A549 (cell line): ENCODE measurements around the gene SCG5. TPM values are rescaled to one million over a fixed set of nuclear protein-coding genes. Genes with fewer than 3 reads are reported as not detected.
"Not testable (repeated sequence)": the region's sequence is repeated elsewhere in the genome, so short reads cannot be mapped to it uniquely, and the experiment has no call there.

ENCODE experiments used
- ATAC-seq, 2 experiments: fragments of 200-7000 bp in 1 of 2; fragments of >200 bp in 1 of 2; cut with Nextera tagmentation in 1 of 2; cut with Tn5 transposase in 1 of 2; 3 replicates each; pipeline versions ENCODE4 v1.8.0 to v1.9.1; 2018 to 2020; ENCODE audit warnings: mild to moderate bottlenecking in 1 of 2, moderate library complexity in 1 of 2
- CTCF ChIA-PET: fragments of 300-600 bp; sonication (Branson Sonifier 250); formaldehyde crosslinking; extraction: SDS; loops from one replicate; lab custom pipeline; 2021; ENCODE audit warnings: antibody characterized with exemption, inconsistent platforms; lab: Yijun Ruan, JAX
- POLR2A ChIA-PET: fragments of 350-600 bp; formaldehyde crosslinking; extraction: SDS; loops from one replicate; lab custom pipeline; 2021; ENCODE audit warnings: antibody characterized with exemption, inconsistent platforms; lab: Yijun Ruan, JAX
- DNase-seq, 2 experiments: peaks; one replicate each; pipeline versions ENCODE4 v3.0.0 to v3.0.0-alpha.2; 2011 to 2016; ENCODE audit warnings: low read depth in 1 of 2, low spot score in 1 of 2
- FAIRE-seq: peaks from 2 replicates; lab custom pipeline; 2011; peaks lifted over from hg19 to GRCh38; lab: Jason Lieb, UNC
- H3K27ac ChIP-seq, 2 experiments: fragments of >200 bp; sonication (Bioruptor Twin); formaldehyde crosslinking; 3 replicates each; pipeline ENCODE4 v1.5.1; 2016 to 2017
- H3K4me1 ChIP-seq: fragments of >200 bp; sonication (Bioruptor Twin); formaldehyde crosslinking; 3 replicates; pipeline ENCODE4 v1.6.1; 2016
- H3K4me2 ChIP-seq: fragments of >200 bp; sonication (Bioruptor Twin); formaldehyde crosslinking; 3 replicates; pipeline ENCODE4 v1.6.1; 2016
- H3K4me3 ChIP-seq: fragments of >200 bp; sonication (Bioruptor Twin); formaldehyde crosslinking; 3 replicates; pipeline ENCODE4 v1.5.1; 2016
- H3K9me3 ChIP-seq: fragments of >200 bp; sonication (Bioruptor Twin); formaldehyde crosslinking; 3 replicates; pipeline ENCODE4 v1.6.1; 2016
- CBX8 ChIP-seq: fragments of 200-600 bp; sonication (generic); IDR thresholded peaks from 2 replicates; pipeline ENCODE4 v1.6.1; 2016
- CEBPB ChIP-seq, 2 experiments: fragments of >200 bp in 1 of 2; sonication (Bioruptor Twin) in 1 of 2; formaldehyde crosslinking in 1 of 2; IDR thresholded peaks; 2 replicates each; pipeline ENCODE4 v1.6.1; 2012 to 2016
- EHMT2 ChIP-seq: fragments of 200-600 bp; sonication (generic); IDR thresholded peaks from 2 replicates; pipeline ENCODE4 v1.6.1; 2016; ENCODE audit warnings: antibody characterized with exemption, low read depth, mild to moderate bottlenecking, moderate library complexity
- ESRRA ChIP-seq: fragments of 150-350 bp; IDR thresholded peaks from 2 replicates; pipeline ENCODE4 v1.6.1; 2014; ENCODE audit warnings: mild to moderate bottlenecking, low read length, borderline replicate concordance
- HDAC2 ChIP-seq: fragments of 200-600 bp; sonication (generic); IDR thresholded peaks from 2 replicates; pipeline ENCODE4 v1.6.1; 2016
- JUN ChIP-seq, 2 experiments: fragments of >200 bp; sonication (Bioruptor Twin); formaldehyde crosslinking; IDR thresholded peaks; 2 replicates in 1 of 2; 3 replicates in 1 of 2; pipeline ENCODE4 v1.6.1; 2016 to 2017
- JUNB ChIP-seq: fragments of >200 bp; sonication (Bioruptor Twin); formaldehyde crosslinking; IDR thresholded peaks from 2 replicates; pipeline ENCODE4 v1.6.1; 2016
- KDM5A ChIP-seq: fragments of 200-600 bp; sonication (generic); IDR thresholded peaks from 2 replicates; pipeline ENCODE4 v1.6.1; 2016; ENCODE audit warnings: antibody characterized with exemption, mild to moderate bottlenecking
- MAFK ChIP-seq: fragments of 450-650 bp; IDR thresholded peaks from 2 replicates; pipeline ENCODE4 v1.6.1; 2014; ENCODE audit not compliant: partially characterized antibody
- MYC ChIP-seq: IDR thresholded peaks from 2 replicates; pipeline ENCODE4 v1.6.1; 2012; ENCODE audit warnings: mild to moderate bottlenecking, inconsistent platforms, low read length, improper control_type of control experiment, borderline replicate concordance
- NFE2L2 ChIP-seq: fragments of 150-350 bp; conservative IDR thresholded peaks from 2 replicates; pipeline ENCODE4 v1.6.1; 2014; ENCODE audit warnings: low read length
- POLR2A ChIP-seq: IDR thresholded peaks from 2 replicates; pipeline ENCODE4 v1.6.1; 2012; ENCODE audit warnings: mild to moderate bottlenecking, low read length
- RARB ChIP-seq: fragments of 250-450 bp; sonication (Bioruptor Pico); IDR thresholded peaks from 2 replicates; pipeline ENCODE4 v1.8.0; 2021; ENCODE audit warnings: mild to moderate bottlenecking, moderate library complexity
- RCOR1 ChIP-seq: fragments of 150-350 bp; IDR thresholded peaks from 2 replicates; pipeline ENCODE4 v1.6.1; 2014; ENCODE audit warnings: antibody characterized with exemption, low read length, low read depth
- TFCP2L1 ChIP-seq: fragments of 250-450 bp; sonication (Bioruptor Pico); IDR thresholded peaks from 2 replicates; pipeline ENCODE4 v1.5.0; 2021; ENCODE audit warnings: mild to moderate bottlenecking
- ZSCAN20 ChIP-seq: fragments of 250-450 bp; sonication (Bioruptor Pico); IDR thresholded peaks from 2 replicates; pipeline ENCODE4 v1.8.0; 2022; ENCODE audit warnings: mild to moderate bottlenecking, moderate library complexity
- WGBS: methylation state at CpG from one replicate; pipeline ENCODE4 v1.1.6; 2017; ENCODE audit errors: missing lambda C conversion rate; 5-methylcytosine and 5-hydroxymethylcytosine counted together
- polyA plus RNA-seq, 4 experiments: library from polyadenylated mRNA; depleted of rRNA in 3 of 4; stranded (reverse); fragments of >200 nt; fragmentation: RNase III in 1 of 4; extraction: RNeasy Plus Mini Kit Qiagen cat#74134 plus additional on column Dnase treatment in 1 of 4; gene quantifications; 2 replicates in 3 of 4; 3 replicates in 1 of 4; pipeline ENCODE4 v1.2.3, GENCODE V29; 2011 to 2017
- TF ChIP-seq, protein P1 (sequence below): IDR thresholded peaks from 2 replicates; pipeline ENCODE4 v1.6.1; 2012
- TF ChIP-seq, protein P2 (sequence below): IDR thresholded peaks from 2 replicates; pipeline ENCODE4 v1.6.1; 2012; ENCODE audit warnings: low read depth, borderline replicate concordance
- TF ChIP-seq, protein P3 (sequence below): fragments of >200 bp; sonication (Bioruptor Twin); formaldehyde crosslinking; IDR thresholded peaks from 3 replicates; pipeline ENCODE4 v1.6.1; 2016
- TF ChIP-seq, protein P4 (sequence below): fragments of >200 bp; sonication (Bioruptor Twin); formaldehyde crosslinking; IDR thresholded peaks from 3 replicates; pipeline ENCODE4 v1.5.1; 2016
- TF ChIP-seq, protein P5 (sequence below): fragments of 450-650 bp; IDR thresholded peaks from 2 replicates; pipeline ENCODE4 v1.6.1; 2014; ENCODE audit warnings: antibody characterized with exemption

SCG5 gene
- polyA plus RNA-seq, 2 of the 4 experiments (the other 2 are of a cell fraction): 1.4 to 9.4 TPM

DNA sequence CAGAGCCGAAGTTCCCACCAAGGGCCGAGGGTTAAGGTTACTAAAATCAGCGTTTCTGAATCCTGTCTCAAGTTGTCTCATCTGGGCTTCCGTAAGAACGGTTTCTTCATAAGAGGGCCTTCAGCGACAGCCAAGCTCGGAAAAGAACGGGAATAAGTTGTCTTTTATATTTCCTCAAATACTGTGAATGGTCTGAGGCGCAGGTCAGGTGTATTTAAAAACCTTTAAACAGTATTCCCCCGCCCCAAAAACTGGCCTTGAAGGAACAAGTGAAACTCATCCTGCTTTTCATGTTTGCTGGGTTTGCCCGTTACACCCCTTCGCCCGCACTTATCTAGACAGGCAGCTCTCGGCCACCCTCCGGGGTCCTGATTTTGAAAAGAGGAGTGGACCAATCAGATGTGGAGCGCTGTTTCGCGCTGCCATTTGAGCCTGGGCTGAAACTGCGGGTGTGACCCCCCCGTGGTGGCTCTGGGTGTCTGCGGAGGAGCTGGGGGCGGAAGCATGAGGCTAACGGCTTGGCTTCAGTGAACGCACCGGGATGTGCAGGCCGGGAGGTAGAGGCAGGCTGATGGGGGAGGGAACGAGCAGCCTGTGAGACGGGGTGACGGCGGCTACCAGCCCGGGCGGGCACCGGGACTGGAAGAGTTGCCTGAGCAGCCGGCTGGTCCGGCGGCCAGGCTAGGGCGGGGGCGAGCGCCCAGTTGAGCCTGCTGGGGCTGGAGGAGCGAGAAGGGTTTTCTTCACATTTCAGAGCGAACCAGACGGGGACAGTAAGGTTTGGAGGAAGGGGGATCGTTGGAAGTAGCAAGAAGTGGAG lies 26.2 kb upstream of the SCG5 start, which contains the start of gene ARHGAP11A:
ARHGAP11A (plus strand) TSS at position 454 of the 820 bp plus-strand sequence. CDS start 708 bp downstream, outside the sequence.
- POLR2A ChIA-PET: interaction anchor here (0.5 to 0.6 kb wide), 3 partner anchors 274 to 1989 kb away, joined by 4 to 7 read pairs (median 7); partner anchors contain the start of gene ARHGAP11B

DNA sequence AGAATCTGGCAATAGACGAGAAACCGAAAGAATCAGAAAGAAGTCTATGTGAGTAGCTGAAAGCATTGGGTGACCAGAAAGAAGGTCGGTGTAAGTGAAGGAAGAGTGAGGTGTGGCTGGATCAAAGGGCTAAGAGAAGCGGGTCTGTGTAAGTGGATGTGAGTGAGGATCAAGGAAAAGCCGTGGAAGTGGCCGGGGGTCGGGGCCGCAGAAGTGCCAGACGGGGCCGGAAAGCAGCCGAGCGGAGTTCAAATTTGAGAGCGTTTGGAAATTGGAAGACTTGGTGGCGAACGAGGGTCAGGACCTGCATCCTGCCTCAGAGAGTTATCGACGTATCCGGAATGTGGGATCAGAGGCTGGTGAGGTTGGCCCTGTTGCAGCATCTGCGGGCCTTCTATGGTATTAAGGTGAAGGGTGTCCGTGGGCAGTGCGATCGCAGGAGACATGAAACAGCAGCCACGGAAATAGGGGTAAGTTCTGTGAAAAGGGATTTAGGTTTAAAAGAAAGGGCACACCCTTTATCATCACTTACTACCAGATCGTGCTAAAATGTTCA lies 25.6 kb upstream of the SCG5 start:
- H3K27ac ChIP-seq: peak overlapping the region; percentile 77 to 92
- CTCF ChIA-PET, DNase-seq, H3K9me3 ChIP-seq, FAIRE-seq: not testable (repeated sequence)
- under 1% methylated on average over 24 of the region's 24 CpGs for WGBS
- peak; percentile 51 to 60 for ATAC-seq
- POLR2A ChIA-PET: interaction anchor here (0.6 kb wide), 1 partner anchor 1312 kb away, joined by 4 read pairs; no protein-coding TSS in a partner anchor
- H3K4me1 ChIP-seq: peaks cover 13% of the 10 kb centered on the region; the same call in 2 of the 3 replicates
- H3K4me3 ChIP-seq: peak overlapping the region; percentile 87
- H3K4me2 ChIP-seq: peak overlapping the region; percentile 93

More for the DNA sequence above, 26.2 kb upstream of the SCG5 start, which contains the start of gene ARHGAP11A:
- Histone ChIP-seq H3K4me3 (peak within 1 kb of the TSS; percentile 87), H3K4me1 (peaks cover 13% of the 10 kb centered on the region; the same call in 2 of the 3 replicates), H3K4me2 (peak within 1 kb of the TSS; percentile 95)
- peak; percentile 52 to 96 for DNase-seq
- TF ChIP-seq, protein P1, sequence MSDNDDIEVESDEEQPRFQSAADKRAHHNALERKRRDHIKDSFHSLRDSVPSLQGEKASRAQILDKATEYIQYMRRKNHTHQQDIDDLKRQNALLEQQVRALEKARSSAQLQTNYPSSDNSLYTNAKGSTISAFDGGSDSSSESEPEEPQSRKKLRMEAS: peak; percentile 60
- TF ChIP-seq KDM5A (peak; percentile 62), JUN (IDR thresholded peaks at IDR 0.05) (peak in 1 of 2 experiments; percentile 61; a peak in 3 of 5 replicates), CEBPB (IDR thresholded peaks at IDR 0.05) (peak; percentile 44 to 80; a peak in 3 of 4 replicates), MYC (peak; percentile 24; the same call in 1 of the 2 replicates)
- TF ChIP-seq, protein P2, sequence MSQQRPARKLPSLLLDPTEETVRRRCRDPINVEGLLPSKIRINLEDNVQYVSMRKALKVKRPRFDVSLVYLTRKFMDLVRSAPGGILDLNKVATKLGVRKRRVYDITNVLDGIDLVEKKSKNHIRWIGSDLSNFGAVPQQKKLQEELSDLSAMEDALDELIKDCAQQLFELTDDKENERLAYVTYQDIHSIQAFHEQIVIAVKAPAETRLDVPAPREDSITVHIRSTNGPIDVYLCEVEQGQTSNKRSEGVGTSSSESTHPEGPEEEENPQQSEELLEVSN: peak; percentile 22; the same call in 1 of the 2 replicates
- TF ChIP-seq, all 56 proteins: peak for 6; not testable (repeated sequence) for 50
- ATAC-seq: peak; percentile 75 to 92
- WGBS: under 1% methylated on average over 25 of the region's 43 CpGs
- CTCF ChIA-PET, H3K9me3 ChIP-seq, FAIRE-seq: not testable (repeated sequence)
- peak within 1 kb of the TSS; percentile 87 to 92 for H3K27ac ChIP-seq

DNA sequence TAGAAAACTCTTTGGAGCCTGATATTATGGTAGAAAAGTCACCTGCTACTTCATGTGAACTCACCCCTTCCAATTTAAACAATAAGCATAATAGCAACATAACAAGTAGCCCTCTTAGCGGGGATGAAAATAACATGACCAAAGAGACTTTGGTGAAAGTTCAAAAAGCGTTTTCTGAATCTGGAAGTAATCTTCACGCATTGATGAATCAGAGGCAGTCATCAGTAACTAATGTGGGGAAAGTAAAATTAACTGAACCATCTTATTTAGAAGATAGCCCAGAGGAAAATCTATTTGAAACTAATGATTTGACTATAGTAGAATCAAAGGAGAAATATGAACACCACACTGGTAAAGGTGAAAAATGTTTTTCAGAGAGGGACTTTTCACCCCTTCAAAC lies 5.1 kb upstream of the SCG5 start:
- 92% methylated on average over 3 of the region's 3 CpGs for WGBS
- Histone ChIP-seq H3K27ac (no peak overlapping the region), H3K4me2 (no peak overlapping the region), H3K4me1 (no peaks in the 10 kb centered on the region), H3K4me3 (no peak overlapping the region), H3K9me3 (no peaks in the 10 kb centered on the region)
- DNase-seq (no peak), ATAC-seq (no peak), FAIRE-seq (no peak)
- POLR2A ChIA-PET: no interaction called here
- CTCF ChIA-PET: no interaction called here
- TF ChIP-seq ZSCAN20 (CRISPR knock-in tag) (no peak), MYC (no peak), JUNB (no peak)

DNA sequence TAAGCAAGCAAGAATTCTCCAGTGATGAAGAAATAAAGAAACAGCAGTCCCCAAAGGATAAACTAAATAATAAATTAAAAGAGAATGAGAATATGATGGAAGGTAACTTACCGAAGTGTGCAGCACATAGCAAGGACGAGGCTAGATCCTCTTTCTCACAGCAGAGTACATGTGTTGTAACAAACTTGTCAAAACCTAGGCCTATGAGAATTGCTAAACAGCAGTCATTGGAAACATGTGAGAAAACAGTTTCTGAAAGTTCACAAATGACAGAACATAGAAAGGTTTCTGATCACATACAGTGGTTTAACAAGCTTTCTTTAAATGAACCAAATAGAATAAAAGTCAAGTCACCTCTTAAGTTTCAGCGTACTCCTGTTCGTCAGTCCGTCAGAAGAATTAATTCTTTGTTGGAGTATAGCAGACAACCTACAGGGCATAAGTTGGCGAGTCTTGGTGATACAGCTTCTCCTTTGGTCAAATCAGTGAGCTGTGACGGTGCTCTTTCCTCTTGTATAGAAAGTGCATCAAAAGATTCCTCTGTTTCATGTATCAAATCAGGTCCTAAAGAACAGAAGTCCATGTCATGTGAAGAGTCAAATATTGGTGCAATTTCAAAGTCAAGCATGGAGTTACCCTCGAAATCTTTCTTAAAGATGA lies 4.5 kb upstream of the SCG5 start:
- TF ChIP-seq, protein P1: no peak
- TF ChIP-seq JUNB (no peak), ZSCAN20 (CRISPR knock-in tag) (no peak), POLR2A (no peak), HDAC2 (no peak), MAFK (no peak), MYC (no peak), TFCP2L1 (no peak), NFE2L2 (no peak), RCOR1 (no peak), CBX8 (no peak), EHMT2 (no peak), KDM5A (no peak), CEBPB (IDR thresholded peaks at IDR 0.05) (no peak), ESRRA (no peak), RARB (CRISPR knock-in tag) (no peak)
- TF ChIP-seq, protein P3, sequence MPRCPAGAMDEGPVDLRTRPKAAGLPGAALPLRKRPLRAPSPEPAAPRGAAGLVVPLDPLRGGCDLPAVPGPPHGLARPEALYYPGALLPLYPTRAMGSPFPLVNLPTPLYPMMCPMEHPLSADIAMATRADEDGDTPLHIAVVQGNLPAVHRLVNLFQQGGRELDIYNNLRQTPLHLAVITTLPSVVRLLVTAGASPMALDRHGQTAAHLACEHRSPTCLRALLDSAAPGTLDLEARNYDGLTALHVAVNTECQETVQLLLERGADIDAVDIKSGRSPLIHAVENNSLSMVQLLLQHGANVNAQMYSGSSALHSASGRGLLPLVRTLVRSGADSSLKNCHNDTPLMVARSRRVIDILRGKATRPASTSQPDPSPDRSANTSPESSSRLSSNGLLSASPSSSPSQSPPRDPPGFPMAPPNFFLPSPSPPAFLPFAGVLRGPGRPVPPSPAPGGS: no peak
- TF ChIP-seq, protein P4, sequence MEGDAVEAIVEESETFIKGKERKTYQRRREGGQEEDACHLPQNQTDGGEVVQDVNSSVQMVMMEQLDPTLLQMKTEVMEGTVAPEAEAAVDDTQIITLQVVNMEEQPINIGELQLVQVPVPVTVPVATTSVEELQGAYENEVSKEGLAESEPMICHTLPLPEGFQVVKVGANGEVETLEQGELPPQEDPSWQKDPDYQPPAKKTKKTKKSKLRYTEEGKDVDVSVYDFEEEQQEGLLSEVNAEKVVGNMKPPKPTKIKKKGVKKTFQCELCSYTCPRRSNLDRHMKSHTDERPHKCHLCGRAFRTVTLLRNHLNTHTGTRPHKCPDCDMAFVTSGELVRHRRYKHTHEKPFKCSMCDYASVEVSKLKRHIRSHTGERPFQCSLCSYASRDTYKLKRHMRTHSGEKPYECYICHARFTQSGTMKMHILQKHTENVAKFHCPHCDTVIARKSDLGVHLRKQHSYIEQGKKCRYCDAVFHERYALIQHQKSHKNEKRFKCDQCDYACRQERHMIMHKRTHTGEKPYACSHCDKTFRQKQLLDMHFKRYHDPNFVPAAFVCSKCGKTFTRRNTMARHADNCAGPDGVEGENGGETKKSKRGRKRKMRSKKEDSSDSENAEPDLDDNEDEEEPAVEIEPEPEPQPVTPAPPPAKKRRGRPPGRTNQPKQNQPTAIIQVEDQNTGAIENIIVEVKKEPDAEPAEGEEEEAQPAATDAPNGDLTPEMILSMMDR: no peak
- TF ChIP-seq, protein P5, sequence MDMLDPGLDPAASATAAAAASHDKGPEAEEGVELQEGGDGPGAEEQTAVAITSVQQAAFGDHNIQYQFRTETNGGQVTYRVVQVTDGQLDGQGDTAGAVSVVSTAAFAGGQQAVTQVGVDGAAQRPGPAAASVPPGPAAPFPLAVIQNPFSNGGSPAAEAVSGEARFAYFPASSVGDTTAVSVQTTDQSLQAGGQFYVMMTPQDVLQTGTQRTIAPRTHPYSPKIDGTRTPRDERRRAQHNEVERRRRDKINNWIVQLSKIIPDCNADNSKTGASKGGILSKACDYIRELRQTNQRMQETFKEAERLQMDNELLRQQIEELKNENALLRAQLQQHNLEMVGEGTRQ: no peak
- H3K27ac ChIP-seq: no peak overlapping the region
- H3K4me2 ChIP-seq: no peak overlapping the region
- H3K4me3 ChIP-seq: no peak overlapping the region
- ATAC-seq: no peak
- DNase-seq: no peak
- ChIA-PET CTCF (interaction anchor here (1.2 to 1.4 kb wide), 3 partner anchors 12 to 208 kb away, joined by 3 to 4 read pairs (median 3); no protein-coding TSS in a partner anchor), POLR2A (no interaction called here)
- WGBS: 94% methylated on average over 8 of the region's 8 CpGs
- H3K4me1 ChIP-seq: no peaks in the 10 kb centered on the region
- H3K9me3 ChIP-seq: no peaks in the 10 kb centered on the region
- peak; percentile 70 for FAIRE-seq
